Fibroblast of skin of right biceps (primary cell): ENCODE measurements around the gene RSL1D1.

Experiments
- DNase-seq: peaks from one replicate; pipeline ENCODE4 v3.0.0-alpha.2; 2013

Gene RSL1D1

GRCh38 chr16:11851294-11852091, at the start of gene RSL1D1:
Gene RSL1D1 (minus strand): TSS chr16:11851542. CDS start chr16:11851512, 30 bp downstream.
- DNase-seq: peak; percentile 92

- DNase-seq: peak; percentile 34
Measured at GRCh38 chr16:11901091-11901490, 49.7 kb upstream of the RSL1D1 start.

- DNase-seq: peak; percentile 74
Measured at GRCh38 chr16:11896486-11897176, 45.3 kb upstream of the RSL1D1 start.

- DNase-seq: no peak
Measured at GRCh38 chr16:11893571-11893970, 42.2 kb upstream of the RSL1D1 start.

- no peak for DNase-seq
Measured at GRCh38 chr16:11892761-11893160, 41.4 kb upstream of the RSL1D1 start.

GRCh38 chr16:11890231-11890965, 39.1 kb upstream of the RSL1D1 start:
- DNase-seq: no peak

GRCh38 chr16:11886881-11887280, 35.5 kb upstream of the RSL1D1 start:
- no peak for DNase-seq

- no peak for DNase-seq
Measured at GRCh38 chr16:11884035-11884434, 32.7 kb upstream of the RSL1D1 start.

- no peak for DNase-seq
Measured at GRCh38 chr16:11880007-11880406, 28.7 kb upstream of the RSL1D1 start.

GRCh38 chr16:11877374-11877773, 26.0 kb upstream of the RSL1D1 start:
- peak; percentile 25 for DNase-seq

- no peak for DNase-seq
Measured at GRCh38 chr16:11876306-11876705, 25.0 kb upstream of the RSL1D1 start.

- no peak for DNase-seq
Measured at GRCh38 chr16:11875721-11876120, 24.4 kb upstream of the RSL1D1 start.

GRCh38 chr16:11871193-11871592, 19.9 kb upstream of the RSL1D1 start:
- DNase-seq: peak; percentile 41

GRCh38 chr16:11870399-11870798, 19.1 kb upstream of the RSL1D1 start:
- peak; percentile 36 for DNase-seq

- DNase-seq: no peak
Measured at GRCh38 chr16:11869353-11870228, 18.2 kb upstream of the RSL1D1 start.

GRCh38 chr16:11868412-11868980, 17.2 kb upstream of the RSL1D1 start:
- no peak for DNase-seq

- no peak for DNase-seq
Measured at GRCh38 chr16:11862489-11862888, 11.1 kb upstream of the RSL1D1 start.

- DNase-seq: peak; percentile 41
Measured at GRCh38 chr16:11857161-11857560, 5.8 kb upstream of the RSL1D1 start.

GRCh38 chr16:11852092-11852809, 909 bp upstream of the RSL1D1 start:
- peak; percentile 41 for DNase-seq

- DNase-seq: peak; percentile 51
Measured at GRCh38 chr16:11848842-11849241, 2.5 kb downstream of the RSL1D1 start.

- no peak for DNase-seq
Measured at GRCh38 chr16:11844499-11844898, 6.8 kb downstream of the RSL1D1 start.
